Measurements from ENCODE around the gene VMP1.
"Not testable (repeated sequence)": the region's sequence is repeated elsewhere in the genome, so short reads cannot be mapped to it uniquely, and the experiment has no call there.

VMP1 gene

DNA sequence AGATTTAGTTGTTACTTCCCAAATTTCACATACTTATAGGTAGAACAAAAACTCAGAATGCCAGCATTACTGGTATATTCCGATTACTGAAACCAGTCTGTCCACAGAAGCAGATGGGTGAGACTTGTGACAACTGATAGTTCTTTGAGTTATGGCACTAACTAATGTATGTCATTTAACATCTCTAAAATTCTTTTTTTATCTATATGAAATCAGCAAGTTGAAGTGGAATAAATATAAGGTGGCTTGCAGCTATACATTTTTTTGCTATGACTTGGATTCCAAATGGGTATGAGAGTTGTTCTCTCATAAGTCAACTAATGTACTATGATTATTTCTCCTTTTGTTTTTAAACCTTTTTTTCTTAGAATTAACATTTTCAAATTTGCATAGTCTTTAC lies 69.1 kb downstream of the VMP1 start:
- H3K36me3 ChIP-seq (ENCODE audit: low read depth): peaks cover 56% of the 10 kb centered on the region
- no peak for TF ChIP-seq CTCF (IDR thresholded peaks at IDR 0.05; ENCODE audit: poor library complexity, severe bottlenecking)
- ATAC-seq (ENCODE audit: low read depth) (no peak), DNase-seq (ENCODE audit: low spot score) (no peak)
- H3K4me3 ChIP-seq (ENCODE audit: severe bottlenecking): no peak overlapping the region
- H3K27ac ChIP-seq (ENCODE audit: poor library complexity, severe bottlenecking): no peak overlapping the region
- peaks cover 2% of the 10 kb centered on the region for H3K4me1 ChIP-seq (ENCODE audit: insufficient read depth, poor library complexity, severe bottlenecking)
- no peaks in the 10 kb centered on the region for H3K27me3 ChIP-seq (ENCODE audit: insufficient read depth, poor library complexity, severe bottlenecking)
- H3K9me3 ChIP-seq (ENCODE audit: severe bottlenecking): no peaks in the 10 kb centered on the region

DNA sequence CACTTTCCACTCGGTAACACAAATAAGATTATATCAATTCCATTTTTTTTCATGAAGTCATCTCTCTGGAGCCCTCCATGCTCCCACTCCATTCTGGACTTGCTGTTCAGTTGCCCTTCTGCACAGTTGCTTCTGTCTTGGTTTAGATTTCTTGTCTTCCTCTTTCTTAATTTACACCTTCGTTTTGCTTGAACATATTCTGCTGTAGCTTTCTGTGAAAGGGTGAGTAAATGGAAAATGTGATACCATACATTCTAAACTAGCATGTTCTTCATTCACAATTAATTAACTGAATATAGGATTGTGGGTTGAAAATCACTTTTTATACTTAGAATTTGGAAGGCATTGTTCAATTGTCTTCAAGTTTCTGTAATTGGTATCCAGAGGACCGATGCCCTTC lies 69.6 kb downstream of the VMP1 start:
- Histone ChIP-seq H3K4me3 (ENCODE audit: severe bottlenecking) (no peak overlapping the region), H3K27ac (ENCODE audit: poor library complexity, severe bottlenecking) (no peak overlapping the region), H3K9me3 (ENCODE audit: severe bottlenecking) (no peaks in the 10 kb centered on the region), H3K27me3 (ENCODE audit: insufficient read depth, poor library complexity, severe bottlenecking) (no peaks in the 10 kb centered on the region), H3K36me3 (ENCODE audit: low read depth) (peaks cover 61% of the 10 kb centered on the region), H3K4me1 (ENCODE audit: insufficient read depth, poor library complexity, severe bottlenecking) (peaks cover 4% of the 10 kb centered on the region)
- DNase-seq (ENCODE audit: low spot score): no peak
- no peak for ATAC-seq (ENCODE audit: low read depth)
- TF ChIP-seq CTCF (IDR thresholded peaks at IDR 0.05; ENCODE audit: poor library complexity, severe bottlenecking): no peak

- ATAC-seq (ENCODE audit: low read depth) (no peak), DNase-seq (ENCODE audit: low spot score) (no peak)
- no peak for TF ChIP-seq CTCF (IDR thresholded peaks at IDR 0.05; ENCODE audit: poor library complexity, severe bottlenecking)
- peaks cover 19% of the 10 kb centered on the region for H3K4me1 ChIP-seq (ENCODE audit: insufficient read depth, poor library complexity, severe bottlenecking)
- peaks cover 60% of the 10 kb centered on the region for H3K36me3 ChIP-seq (ENCODE audit: low read depth)
- no peaks in the 10 kb centered on the region for H3K9me3 ChIP-seq (ENCODE audit: severe bottlenecking)
- no peaks in the 10 kb centered on the region for H3K27me3 ChIP-seq (ENCODE audit: insufficient read depth, poor library complexity, severe bottlenecking)
- no peak overlapping the region for H3K4me3 ChIP-seq (ENCODE audit: severe bottlenecking)
- peak overlapping the region; percentile 100 for H3K27ac ChIP-seq (ENCODE audit: poor library complexity, severe bottlenecking)
Measured at GRCh38 chr17:59778996-59779395, 71.5 kb downstream of the VMP1 start.

DNA sequence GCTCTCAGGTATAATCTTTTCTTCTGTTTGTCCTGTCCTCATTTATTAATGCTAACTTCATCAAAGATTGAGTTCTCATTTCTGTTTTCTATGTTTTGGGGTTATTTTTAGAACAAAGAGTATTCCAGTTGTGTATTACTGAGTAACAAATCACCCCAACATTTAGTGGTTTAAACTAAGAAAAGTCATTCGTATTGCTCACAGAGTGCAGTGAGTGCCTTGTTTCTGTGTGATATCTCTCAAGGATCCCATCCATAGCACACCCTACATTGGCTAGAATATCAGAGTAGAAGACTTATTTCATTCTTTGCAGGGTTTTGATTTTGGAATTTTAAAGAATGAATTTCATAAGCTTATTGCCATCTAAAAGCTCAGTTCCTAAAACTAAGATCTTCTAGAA lies 72.1 kb downstream of the VMP1 start:
- Histone ChIP-seq H3K27ac (ENCODE audit: poor library complexity, severe bottlenecking) (peak overlapping the region; percentile 100), H3K4me3 (ENCODE audit: severe bottlenecking) (no peak overlapping the region), H3K4me1 (ENCODE audit: insufficient read depth, poor library complexity, severe bottlenecking) (peaks cover 24% of the 10 kb centered on the region), H3K36me3 (ENCODE audit: low read depth) (peaks cover 55% of the 10 kb centered on the region), H3K9me3 (ENCODE audit: severe bottlenecking) (no peaks in the 10 kb centered on the region), H3K27me3 (ENCODE audit: insufficient read depth, poor library complexity, severe bottlenecking) (no peaks in the 10 kb centered on the region)
- no peak for TF ChIP-seq CTCF (IDR thresholded peaks at IDR 0.05; ENCODE audit: poor library complexity, severe bottlenecking)
- DNase-seq (ENCODE audit: low spot score) (no peak), ATAC-seq (ENCODE audit: low read depth) (no peak)

- DNase-seq (ENCODE audit: low spot score); H3K4me3 ChIP-seq (ENCODE audit: severe bottlenecking); ATAC-seq (ENCODE audit: low read depth); H3K9me3 ChIP-seq (ENCODE audit: severe bottlenecking); H3K27me3 ChIP-seq (ENCODE audit: insufficient read depth, poor library complexity, severe bottlenecking): not testable (repeated sequence)
- peaks cover 47% of the 10 kb centered on the region for H3K36me3 ChIP-seq (ENCODE audit: low read depth)
- H3K27ac ChIP-seq (ENCODE audit: poor library complexity, severe bottlenecking): peak overlapping the region; percentile 100
- peaks cover 35% of the 10 kb centered on the region for H3K4me1 ChIP-seq (ENCODE audit: insufficient read depth, poor library complexity, severe bottlenecking)
Measured at GRCh38 chr17:59780548-59780947, 73.1 kb downstream of the VMP1 start.

All from RWPE2 (cell line).